ENCODE data around the gene RBM14.
"Not testable (repeated sequence)": the region's sequence is repeated elsewhere in the genome, so short reads cannot be mapped to it uniquely, and the experiment has no call there.

Gene RBM14

GRCh38 chr11:66638177-66639065 lies 22.0 kb downstream of the RBM14 start, which contains the start of gene RBM4:
Gene RBM4, plus strand, starts transcription at chr11:66638703. Its CDS starts 1,009 bp downstream, at chr11:66639712.
- DNase-seq = peak; percentile 50

GRCh38 chr11:66639066-66639813 lies 22.8 kb downstream of the RBM14 start:
- DNase-seq = no peak

- DNase-seq = not testable (repeated sequence)
Observed at GRCh38 chr11:66639814-66640340, 23.4 kb downstream of the RBM14 start.

GRCh38 chr11:66641834-66642233 lies 25.4 kb downstream of the RBM14 start:
- DNase-seq = no peak

GRCh38 chr11:66643745-66644437 lies 27.5 kb downstream of the RBM14 start:
- no peak for DNase-seq

- DNase-seq = no peak
Observed at GRCh38 chr11:66646828-66647227, 30.4 kb downstream of the RBM14 start.

- no peak for DNase-seq
Observed at GRCh38 chr11:66649903-66650302, 33.5 kb downstream of the RBM14 start.

- no peak for DNase-seq
Observed at GRCh38 chr11:66651016-66651415, 34.6 kb downstream of the RBM14 start.

- DNase-seq = no peak
Observed at GRCh38 chr11:66652651-66653050, 36.2 kb downstream of the RBM14 start.

GRCh38 chr11:66653123-66653522 lies 36.7 kb downstream of the RBM14 start:
- no peak for DNase-seq

- DNase-seq = no peak
Observed at GRCh38 chr11:66659763-66660162, 43.3 kb downstream of the RBM14 start.

GRCh38 chr11:66663741-66664296 lies 47.4 kb downstream of the RBM14 start:
- DNase-seq = no peak

- DNase-seq = no peak
Observed at GRCh38 chr11:66665369-66665768, 48.9 kb downstream of the RBM14 start.

- DNase-seq = no peak
Observed at GRCh38 chr11:66670816-66671215, 54.4 kb downstream of the RBM14 start.

- no peak for DNase-seq
Observed at GRCh38 chr11:66674964-66675602, 58.7 kb downstream of the RBM14 start.

- no peak for DNase-seq
Observed at GRCh38 chr11:66676282-66676919, 60.0 kb downstream of the RBM14 start.
